Measurements from ENCODE around the gene ROBO4.

The ROBO4 gene

DNA sequence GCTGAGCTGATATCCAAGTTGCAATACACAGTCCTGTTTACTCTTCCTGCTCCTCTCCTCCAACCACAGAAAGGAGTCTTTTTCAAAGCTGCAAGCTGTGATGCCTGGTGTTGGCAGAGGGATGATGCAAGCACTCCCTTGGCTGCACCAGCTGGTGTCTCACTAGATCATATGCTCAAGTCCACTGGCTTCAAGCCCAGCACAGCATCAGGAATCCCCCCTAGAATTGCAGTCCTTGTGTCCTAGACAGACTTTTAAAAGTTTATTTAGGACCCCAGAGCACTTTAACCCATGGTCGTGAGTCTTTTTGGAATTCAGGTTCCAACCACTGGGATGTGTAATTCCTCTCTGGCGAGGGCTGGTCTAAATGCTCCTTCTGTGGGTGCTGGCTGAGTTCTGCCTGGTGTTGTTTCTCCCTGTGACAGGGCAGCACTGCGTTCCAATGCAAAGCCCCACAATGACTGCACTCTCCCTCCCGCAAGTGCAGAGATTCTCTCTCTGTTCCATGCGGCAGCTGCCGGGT is 19.5 kb upstream of the ROBO4 start:
- Histone ChIP-seq H3K27me3 (ENCODE audit: control insufficient read depth, insufficient read depth, low read length) (peaks cover 54% of the 10 kb centered on the region), H3K4me1 (ENCODE audit: control insufficient read depth, insufficient read depth, low read length) (0 out of 2 replicates have a peak, but pooled peaks cover 3% of the 10 kb centered on the region), H3K9me3 (ENCODE audit: control insufficient read depth, insufficient read depth, low read depth, low read length) (no peaks in the 10 kb centered on the region; the same call in 1 of the 2 replicates), H3K36me3 (ENCODE audit: control insufficient read depth, insufficient read depth, low read length) (no peaks in the 10 kb centered on the region), H3K9ac (ENCODE audit: low read length) (no peak overlapping the region), H3K4me3 (ENCODE audit: low read depth, low read length) (no peak overlapping the region), H3K27ac (ENCODE audit: low read depth, low read length) (no peak overlapping the region)

DNA sequence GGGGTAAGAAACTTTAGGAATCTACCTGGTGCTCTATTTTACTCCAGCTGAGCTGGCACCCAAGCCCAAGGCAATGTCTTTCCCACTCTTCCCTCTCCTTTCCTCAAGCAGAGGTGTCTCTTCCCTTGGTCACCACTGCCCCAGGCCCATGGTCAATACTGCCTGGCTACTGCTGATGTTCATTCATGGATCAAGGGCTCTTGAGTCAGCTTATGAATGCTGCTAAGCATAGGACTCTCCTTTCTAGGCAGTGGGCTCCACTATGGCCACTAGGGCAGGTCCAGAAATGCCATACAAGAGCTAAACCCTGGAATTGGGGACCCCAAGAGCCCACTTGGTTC is 18.7 kb upstream of the ROBO4 start:
- Histone ChIP-seq H3K9ac (ENCODE audit: low read length) (no peak overlapping the region), H3K36me3 (ENCODE audit: control insufficient read depth, insufficient read depth, low read length) (no peaks in the 10 kb centered on the region), H3K27ac (ENCODE audit: low read depth, low read length) (no peak overlapping the region), H3K9me3 (ENCODE audit: control insufficient read depth, insufficient read depth, low read depth, low read length) (peaks cover 5% of the 10 kb centered on the region; the same call in 1 of the 2 replicates), H3K27me3 (ENCODE audit: control insufficient read depth, insufficient read depth, low read length) (peaks cover 46% of the 10 kb centered on the region), H3K4me3 (ENCODE audit: low read depth, low read length) (no peak overlapping the region), H3K4me1 (ENCODE audit: control insufficient read depth, insufficient read depth, low read length) (0 out of 2 replicates have a peak, but pooled peaks cover 3% of the 10 kb centered on the region)

DNA sequence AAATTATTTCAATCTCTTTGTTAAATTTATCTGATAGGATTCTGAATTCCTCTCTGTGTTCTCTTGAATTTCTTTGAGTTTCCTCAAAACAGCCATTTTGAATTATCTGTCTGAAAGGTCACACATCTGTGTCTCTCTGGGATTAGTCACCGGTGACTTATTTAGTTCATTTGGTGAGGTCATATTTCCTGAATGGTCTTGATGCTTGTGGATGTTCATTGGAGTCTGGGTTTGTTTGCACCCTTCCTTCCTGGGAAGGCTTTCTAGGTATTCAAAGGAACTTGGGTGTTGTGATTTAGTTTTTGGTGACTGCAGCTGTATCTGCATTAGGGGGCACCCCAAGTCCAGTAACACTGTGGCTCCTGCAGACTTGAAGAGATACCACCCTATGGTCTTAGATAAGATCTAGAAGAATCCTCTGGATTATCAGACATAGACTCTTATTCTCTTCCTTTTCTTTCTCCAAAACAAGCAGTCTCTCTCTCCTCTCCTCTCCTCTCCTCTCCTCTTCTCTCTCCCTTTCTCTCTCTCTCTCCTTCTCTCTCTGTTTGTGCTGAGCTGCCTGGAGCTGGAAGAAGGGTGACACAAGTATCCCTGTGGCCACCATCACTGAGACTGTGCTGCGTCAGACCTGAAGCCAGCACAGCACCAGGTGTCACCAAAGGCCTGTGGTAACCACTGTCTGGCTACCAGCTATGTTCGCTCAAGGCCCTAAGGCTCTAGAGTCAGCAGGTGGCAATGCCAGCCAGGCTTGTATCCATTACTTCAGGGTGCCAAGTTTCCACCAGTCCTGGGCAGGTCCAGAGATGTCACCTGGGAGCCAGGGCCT is 18.1 kb upstream of the ROBO4 start:
- Histone ChIP-seq H3K4me3 (ENCODE audit: low read depth, low read length) (no peak overlapping the region), H3K27me3 (ENCODE audit: control insufficient read depth, insufficient read depth, low read length) (peaks cover 40% of the 10 kb centered on the region), H3K27ac (ENCODE audit: low read depth, low read length) (no peak overlapping the region), H3K9me3 (ENCODE audit: control insufficient read depth, insufficient read depth, low read depth, low read length) (peaks cover 5% of the 10 kb centered on the region; the same call in 1 of the 2 replicates), H3K9ac (ENCODE audit: low read length) (no peak overlapping the region), H3K36me3 (ENCODE audit: control insufficient read depth, insufficient read depth, low read length) (no peaks in the 10 kb centered on the region), H3K4me1 (ENCODE audit: control insufficient read depth, insufficient read depth, low read length) (0 out of 2 replicates have a peak, but pooled peaks cover 2% of the 10 kb centered on the region)

DNA sequence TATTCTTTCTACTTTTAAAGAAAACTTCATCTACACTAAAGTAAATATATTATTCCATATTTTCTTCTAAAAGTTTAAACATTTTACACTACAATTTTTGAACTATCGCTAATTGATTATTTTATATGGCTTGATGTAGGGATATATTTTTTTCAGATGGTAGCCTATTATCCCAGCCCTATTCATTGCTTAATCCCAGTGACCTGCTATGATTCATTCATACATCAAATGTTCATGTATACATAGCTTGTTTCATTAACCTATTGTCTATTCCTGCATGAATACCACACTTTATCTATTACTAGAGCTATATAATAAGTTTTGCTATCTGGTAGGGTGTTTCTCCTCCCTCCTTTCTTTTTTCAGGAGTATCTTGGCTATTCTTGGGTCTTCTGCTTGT is 5.0 kb upstream of the ROBO4 start:
- Histone ChIP-seq H3K9ac (ENCODE audit: low read length) (no peak overlapping the region), H3K4me3 (ENCODE audit: low read depth, low read length) (no peak overlapping the region), H3K36me3 (ENCODE audit: control insufficient read depth, insufficient read depth, low read length) (no peaks in the 10 kb centered on the region), H3K9me3 (ENCODE audit: control insufficient read depth, insufficient read depth, low read depth, low read length) (no peaks in the 10 kb centered on the region), H3K27ac (ENCODE audit: low read depth, low read length) (no peak overlapping the region), H3K4me1 (ENCODE audit: control insufficient read depth, insufficient read depth, low read length) (peaks cover 26% of the 10 kb centered on the region), H3K27me3 (ENCODE audit: control insufficient read depth, insufficient read depth, low read length) (peaks cover 21% of the 10 kb centered on the region)

DNA sequence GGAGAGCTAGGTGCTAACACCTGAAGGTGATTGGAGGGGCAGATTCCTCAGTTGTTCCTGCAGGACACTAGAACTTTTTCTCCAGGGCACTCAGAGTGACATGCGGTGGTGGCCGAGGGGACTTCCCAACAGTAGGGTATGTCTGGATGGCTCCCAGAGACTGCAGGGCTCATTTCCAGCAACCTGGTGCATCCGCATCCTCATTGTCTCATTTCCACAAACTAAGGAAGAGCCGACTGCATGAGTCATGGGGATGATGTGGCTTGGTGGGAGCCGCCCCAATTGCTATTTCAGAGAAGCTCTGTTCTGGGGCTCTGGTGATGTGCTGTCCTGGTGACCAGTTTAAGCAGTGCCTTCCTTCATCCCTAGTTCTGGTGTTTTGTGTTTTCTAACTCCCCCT is 2.8 kb upstream of the ROBO4 start:
- Histone ChIP-seq H3K9ac (ENCODE audit: low read length) (no peak overlapping the region), H3K4me3 (ENCODE audit: low read depth, low read length) (no peak overlapping the region), H3K27me3 (ENCODE audit: control insufficient read depth, insufficient read depth, low read length) (peaks cover 21% of the 10 kb centered on the region), H3K4me1 (ENCODE audit: control insufficient read depth, insufficient read depth, low read length) (peaks cover 30% of the 10 kb centered on the region), H3K9me3 (ENCODE audit: control insufficient read depth, insufficient read depth, low read depth, low read length) (no peaks in the 10 kb centered on the region), H3K36me3 (ENCODE audit: control insufficient read depth, insufficient read depth, low read length) (no peaks in the 10 kb centered on the region), H3K27ac (ENCODE audit: low read depth, low read length) (no peak overlapping the region)

DNA sequence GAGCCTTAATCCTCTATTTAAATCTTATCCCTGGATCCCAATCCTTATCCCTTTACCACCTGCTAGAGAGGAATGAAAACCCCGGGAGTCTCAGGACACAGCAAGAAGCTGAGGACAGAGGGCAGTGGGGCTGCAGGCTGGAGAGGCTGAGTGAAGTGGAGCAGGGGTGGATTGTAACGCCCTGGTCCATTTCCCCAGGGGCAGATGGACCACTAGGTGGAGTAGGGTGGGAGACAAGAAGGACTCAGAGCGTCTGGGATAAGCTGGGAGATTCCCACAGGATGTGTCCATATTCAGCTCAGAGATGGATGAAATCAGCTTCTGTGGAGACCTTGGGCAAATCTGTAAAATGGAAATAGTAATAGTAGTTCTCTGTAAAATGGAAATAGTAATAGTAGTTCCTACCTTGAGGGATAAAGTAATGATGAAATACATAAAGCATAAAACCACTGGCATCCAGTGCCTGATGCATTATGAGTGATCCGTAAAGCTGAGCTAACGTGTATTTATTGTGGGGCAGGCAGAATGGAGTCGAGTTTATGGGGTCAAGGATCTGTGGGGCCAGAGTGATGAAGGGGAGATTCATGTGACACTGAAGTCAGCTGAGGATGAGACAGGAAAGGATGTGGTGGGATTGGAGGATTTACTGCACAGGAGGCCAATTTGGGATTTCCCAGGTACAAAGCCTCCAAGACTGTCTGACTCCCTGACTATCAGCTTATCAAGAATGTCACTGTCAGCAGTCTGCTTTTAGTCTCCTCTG is 1.9 kb upstream of the ROBO4 start:
- no peaks in the 10 kb centered on the region for H3K9me3 ChIP-seq (ENCODE audit: control insufficient read depth, insufficient read depth, low read depth, low read length)
- H3K4me1 ChIP-seq (ENCODE audit: control insufficient read depth, insufficient read depth, low read length): peaks cover 30% of the 10 kb centered on the region
- no peak overlapping the region for H3K4me3 ChIP-seq (ENCODE audit: low read depth, low read length)
- no peak overlapping the region for H3K9ac ChIP-seq (ENCODE audit: low read length)
- peaks cover 21% of the 10 kb centered on the region for H3K27me3 ChIP-seq (ENCODE audit: control insufficient read depth, insufficient read depth, low read length)
- no peak overlapping the region for H3K27ac ChIP-seq (ENCODE audit: low read depth, low read length)
- H3K36me3 ChIP-seq (ENCODE audit: control insufficient read depth, insufficient read depth, low read length): no peaks in the 10 kb centered on the region

DNA sequence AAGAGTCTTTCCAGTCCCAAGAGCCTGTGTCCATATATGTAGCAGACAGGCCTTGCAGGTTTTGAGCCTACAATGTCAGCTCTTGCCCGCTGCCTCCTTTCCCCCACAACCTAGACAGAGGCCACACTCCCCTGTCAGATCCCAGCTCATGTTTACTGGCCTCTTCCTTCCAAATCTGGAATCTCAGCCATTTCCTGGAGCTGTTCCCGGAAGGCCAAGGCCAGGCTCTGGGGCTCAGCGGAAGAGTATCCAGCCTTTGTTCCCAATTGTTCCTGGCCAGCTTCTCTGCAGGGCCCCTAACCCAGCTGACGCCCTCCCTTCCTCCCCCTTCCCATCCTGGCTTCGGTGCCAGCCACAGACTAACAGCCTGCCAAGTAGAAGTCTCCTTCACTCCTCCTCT is 1.0 kb upstream of the ROBO4 start:
- Histone ChIP-seq H3K27me3 (ENCODE audit: control insufficient read depth, insufficient read depth, low read length) (peaks cover 21% of the 10 kb centered on the region), H3K4me3 (ENCODE audit: low read depth, low read length) (no peak overlapping the region), H3K9me3 (ENCODE audit: control insufficient read depth, insufficient read depth, low read depth, low read length) (no peaks in the 10 kb centered on the region), H3K4me1 (ENCODE audit: control insufficient read depth, insufficient read depth, low read length) (peaks cover 30% of the 10 kb centered on the region), H3K36me3 (ENCODE audit: control insufficient read depth, insufficient read depth, low read length) (no peaks in the 10 kb centered on the region), H3K9ac (ENCODE audit: low read length) (no peak overlapping the region), H3K27ac (ENCODE audit: low read depth, low read length) (no peak overlapping the region)

DNA sequence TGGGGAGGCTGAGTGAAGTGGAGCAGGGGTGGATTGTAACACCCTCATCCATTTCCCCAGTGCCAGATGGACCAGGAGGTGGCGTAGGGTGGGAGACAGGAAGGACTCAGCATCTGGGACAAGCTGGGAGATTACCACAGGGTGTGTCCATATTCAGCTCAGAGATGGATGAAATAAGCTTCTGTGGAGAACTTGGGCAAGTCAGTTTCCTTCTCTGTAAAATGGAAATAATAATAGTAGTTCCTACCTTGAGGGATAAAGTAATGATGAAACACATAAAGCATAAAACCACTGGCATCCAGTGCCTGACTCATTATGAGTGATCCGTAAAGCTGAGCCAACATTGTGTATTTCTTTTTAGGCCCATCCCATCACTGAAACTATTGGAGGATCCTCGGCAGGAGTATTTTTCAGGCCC is 607 bp upstream of the ROBO4 start:
- Histone ChIP-seq H3K4me3 (ENCODE audit: low read depth, low read length) (no peak overlapping the region), H3K9ac (ENCODE audit: low read length) (no peak overlapping the region), H3K9me3 (ENCODE audit: control insufficient read depth, insufficient read depth, low read depth, low read length) (no peaks in the 10 kb centered on the region), H3K27me3 (ENCODE audit: control insufficient read depth, insufficient read depth, low read length) (peaks cover 21% of the 10 kb centered on the region), H3K4me1 (ENCODE audit: control insufficient read depth, insufficient read depth, low read length) (peaks cover 30% of the 10 kb centered on the region), H3K36me3 (ENCODE audit: control insufficient read depth, insufficient read depth, low read length) (no peaks in the 10 kb centered on the region), H3K27ac (ENCODE audit: low read depth, low read length) (no peak overlapping the region)

DNA sequence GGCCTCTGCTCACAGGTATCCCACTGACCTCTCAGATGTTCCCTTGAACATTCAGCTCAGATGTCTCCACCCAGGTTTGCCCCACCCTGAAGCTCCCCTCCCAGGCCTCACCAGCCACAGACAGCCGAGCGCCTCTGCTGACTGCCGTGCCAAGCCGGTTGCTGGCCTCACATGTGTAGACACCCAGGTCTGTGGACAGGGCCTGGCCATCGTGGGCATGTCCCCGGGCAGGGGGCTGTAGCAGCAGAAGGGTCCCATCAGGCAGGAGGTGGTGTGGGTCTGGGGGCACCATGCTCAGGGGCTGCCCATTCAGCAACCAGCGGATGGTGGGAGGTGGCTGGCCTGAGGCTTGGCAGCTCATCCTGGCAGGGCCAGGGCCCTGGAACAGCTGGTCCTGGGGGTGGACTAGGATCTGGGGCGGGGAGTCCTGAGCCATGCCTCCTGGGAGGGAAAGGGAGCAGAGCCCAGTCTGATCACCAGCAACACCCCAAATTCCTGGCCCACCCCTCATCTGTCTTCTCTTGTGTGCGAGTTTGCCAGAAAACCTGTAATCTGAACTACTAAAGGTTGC is 759 bp downstream of the ROBO4 start:
- peaks cover 30% of the 10 kb centered on the region for H3K4me1 ChIP-seq (ENCODE audit: control insufficient read depth, insufficient read depth, low read length)
- H3K27ac ChIP-seq (ENCODE audit: low read depth, low read length): no peak overlapping the region
- no peaks in the 10 kb centered on the region for H3K36me3 ChIP-seq (ENCODE audit: control insufficient read depth, insufficient read depth, low read length)
- peaks cover 30% of the 10 kb centered on the region for H3K27me3 ChIP-seq (ENCODE audit: control insufficient read depth, insufficient read depth, low read length)
- H3K9me3 ChIP-seq (ENCODE audit: control insufficient read depth, insufficient read depth, low read depth, low read length): no peaks in the 10 kb centered on the region
- no peak overlapping the region for H3K9ac ChIP-seq (ENCODE audit: low read length)
- H3K4me3 ChIP-seq (ENCODE audit: low read depth, low read length): no peak overlapping the region

DNA sequence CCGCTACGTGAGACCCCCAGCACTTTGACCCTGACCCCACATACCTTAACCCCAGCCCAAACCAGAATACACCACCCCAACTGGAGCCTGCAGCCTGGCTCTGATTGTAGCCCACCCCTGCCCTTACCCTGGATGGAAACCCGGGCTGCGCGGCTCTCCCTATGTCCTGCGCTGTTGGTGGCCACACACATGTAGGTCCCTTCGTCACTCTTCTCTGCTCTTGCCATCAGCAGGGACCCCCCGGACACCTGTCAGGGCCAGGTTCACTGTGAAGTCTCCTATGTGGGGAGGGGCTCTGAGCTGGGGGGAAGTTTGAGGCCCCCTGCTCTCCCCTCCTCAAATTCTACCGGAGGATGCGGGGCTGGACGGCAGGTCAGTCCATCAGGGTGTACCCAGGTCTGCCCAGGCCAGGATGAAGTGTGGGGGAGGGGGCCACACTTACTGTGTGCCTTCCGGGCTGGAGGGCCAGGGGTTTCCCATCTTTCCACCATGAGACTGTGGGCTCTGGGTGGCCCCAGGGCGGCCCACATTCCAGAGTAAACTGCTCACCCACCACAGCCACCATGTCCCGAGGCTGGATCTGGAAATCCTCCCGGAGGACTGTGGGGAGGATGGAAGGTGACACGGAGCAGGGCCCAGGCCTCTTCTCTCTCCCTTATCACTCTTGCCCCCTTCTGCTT is 1.5 kb downstream of the ROBO4 start:
- no peak overlapping the region for H3K27ac ChIP-seq (ENCODE audit: low read depth, low read length)
- H3K27me3 ChIP-seq (ENCODE audit: control insufficient read depth, insufficient read depth, low read length): peaks cover 26% of the 10 kb centered on the region
- H3K4me3 ChIP-seq (ENCODE audit: low read depth, low read length): no peak overlapping the region
- peaks cover 30% of the 10 kb centered on the region for H3K4me1 ChIP-seq (ENCODE audit: control insufficient read depth, insufficient read depth, low read length)
- no peaks in the 10 kb centered on the region for H3K36me3 ChIP-seq (ENCODE audit: control insufficient read depth, insufficient read depth, low read length)
- no peaks in the 10 kb centered on the region for H3K9me3 ChIP-seq (ENCODE audit: control insufficient read depth, insufficient read depth, low read depth, low read length)
- H3K9ac ChIP-seq (ENCODE audit: low read length): no peak overlapping the region

All from HUES6 (cell line).